ENCODE measurements around the gene MAD1L1. TPM values are rescaled to one million over a fixed set of nuclear protein-coding genes. Genes with fewer than 3 reads are reported as not detected.

MAD1L1 gene
- total and polyA plus RNA-seq, 5 donors from 2014 or later = 225 to 380 (median 300) TPM

GRCh38 chr7:1966631-1967200, 266.0 kb downstream of the MAD1L1 start:
- Mint-ChIP-seq H3K4me3 (no peak overlapping the region), H3K9me3 (peaks cover 0 to 8% (median 0%) of the 10 kb centered on the region in 7 donors), H3K27me3 (no peaks in the 10 kb centered on the region), H3K4me1 (peaks cover 11 to 24% (median 21%) of the 10 kb centered on the region in 4 donors), H3K36me3 (peaks cover 28% of the 10 kb centered on the region), H3K27ac (peak overlapping the region in 2 of 3 donors; percentile 39 to 65)
- Histone ChIP-seq H3K9me3 (ENCODE audit: control insufficient read depth in 2 of 2, low read length in 2 of 2) (peaks cover 0 to 8% of the 10 kb centered on the region in 2 experiments), H3K36me3 (ENCODE audit: control insufficient read depth, insufficient read depth, low read length) (no peaks in the 10 kb centered on the region), H3K27me3 (ENCODE audit: control insufficient read depth, insufficient read depth, low read length) (no peaks in the 10 kb centered on the region), H3K4me3 (ENCODE audit: low read depth, low read length) (no peak overlapping the region), H3K4me1 (ENCODE audit: control insufficient read depth, insufficient read depth, low read length, poor library complexity, severe bottlenecking) (peaks cover 2% of the 10 kb centered on the region), H3K27ac (ENCODE audit: insufficient read depth, low read length, poor library complexity, severe bottlenecking) (no peak overlapping the region)
- ATAC-seq (ENCODE audit: low read depth in 2 of 2) (no peak), DNase-seq (no peak)

- Mint-ChIP-seq H3K9me3 (peaks cover 0 to 18% (median 3%) of the 10 kb centered on the region in 7 donors), H3K27ac (peak overlapping the region in 1 of 3 donors; percentile 36), H3K4me3 (peak overlapping the region in 1 of 4 donors; percentile 40), H3K4me1 (peaks cover 11 to 26% (median 25%) of the 10 kb centered on the region in 4 donors), H3K36me3 (peaks cover 37% of the 10 kb centered on the region), H3K27me3 (no peaks in the 10 kb centered on the region)
- Histone ChIP-seq H3K4me3 (ENCODE audit: low read depth, low read length) (no peak overlapping the region), H3K27me3 (ENCODE audit: control insufficient read depth, insufficient read depth, low read length) (no peaks in the 10 kb centered on the region), H3K27ac (ENCODE audit: insufficient read depth, low read length, poor library complexity, severe bottlenecking) (no peak overlapping the region), H3K36me3 (ENCODE audit: control insufficient read depth, insufficient read depth, low read length) (no peaks in the 10 kb centered on the region), H3K9me3 (ENCODE audit: control insufficient read depth in 2 of 2, low read length in 2 of 2) (peaks cover 5 to 18% of the 10 kb centered on the region in 2 experiments), H3K4me1 (ENCODE audit: control insufficient read depth, insufficient read depth, low read length, poor library complexity, severe bottlenecking) (peaks cover 2% of the 10 kb centered on the region)
- no peak for ATAC-seq (ENCODE audit: low read depth in 2 of 2)
- no peak for DNase-seq
These were observed 267.0 kb downstream of the MAD1L1 start for GRCh38 chr7:1965579-1966294.

GRCh38 chr7:1964913-1965578, 267.7 kb downstream of the MAD1L1 start:
- H3K4me3 ChIP-seq (ENCODE audit: low read depth, low read length) = no peak overlapping the region

GRCh38 chr7:1964211-1964912, 268.4 kb downstream of the MAD1L1 start:
- Histone ChIP-seq H3K27me3 (ENCODE audit: control insufficient read depth, insufficient read depth, low read length) (no peaks in the 10 kb centered on the region), H3K27ac (ENCODE audit: insufficient read depth, low read length, poor library complexity, severe bottlenecking) (no peak overlapping the region), H3K4me3 (ENCODE audit: low read depth, low read length) (no peak overlapping the region), H3K4me1 (ENCODE audit: control insufficient read depth, insufficient read depth, low read length, poor library complexity, severe bottlenecking) (peaks cover 2% of the 10 kb centered on the region), H3K9me3 (ENCODE audit: control insufficient read depth in 2 of 2, low read length in 2 of 2) (peaks cover 5 to 18% of the 10 kb centered on the region in 2 experiments), H3K36me3 (ENCODE audit: control insufficient read depth, insufficient read depth, low read length) (no peaks in the 10 kb centered on the region)
- Mint-ChIP-seq H3K4me3 (no peak overlapping the region), H3K27me3 (no peaks in the 10 kb centered on the region), H3K4me1 (peaks cover 13 to 20% (median 17%) of the 10 kb centered on the region in 4 donors), H3K27ac (peak overlapping the region in 1 of 3 donors; percentile 73), H3K9me3 (peaks cover 0 to 24% (median 5%) of the 10 kb centered on the region in 7 donors), H3K36me3 (peaks cover 43% of the 10 kb centered on the region)
- no peak for ATAC-seq (ENCODE audit: low read depth in 2 of 2)
- DNase-seq = no peak

More at GRCh38 chr7:1964913-1965578, 267.7 kb downstream of the MAD1L1 start:
- H3K36me3 ChIP-seq (ENCODE audit: control insufficient read depth, insufficient read depth, low read length) = no peaks in the 10 kb centered on the region
- H3K4me1 ChIP-seq (ENCODE audit: control insufficient read depth, insufficient read depth, low read length, poor library complexity, severe bottlenecking) = peaks cover 2% of the 10 kb centered on the region
- H3K9me3 ChIP-seq (ENCODE audit: control insufficient read depth in 2 of 2, low read length in 2 of 2) = peaks cover 5 to 18% of the 10 kb centered on the region in 2 experiments
- no peak overlapping the region for H3K27ac ChIP-seq (ENCODE audit: insufficient read depth, low read length, poor library complexity, severe bottlenecking)
- no peaks in the 10 kb centered on the region for H3K27me3 ChIP-seq (ENCODE audit: control insufficient read depth, insufficient read depth, low read length)
- DNase-seq (no peak), ATAC-seq (ENCODE audit: low read depth in 2 of 2) (no peak)
- Mint-ChIP-seq H3K4me3 (no peak overlapping the region), H3K36me3 (peaks cover 41% of the 10 kb centered on the region), H3K27ac (no peak overlapping the region), H3K4me1 (peaks cover 15 to 25% (median 24%) of the 10 kb centered on the region in 4 donors), H3K9me3 (peaks cover 0 to 24% (median 4%) of the 10 kb centered on the region in 7 donors), H3K27me3 (no peaks in the 10 kb centered on the region)

DNA sequence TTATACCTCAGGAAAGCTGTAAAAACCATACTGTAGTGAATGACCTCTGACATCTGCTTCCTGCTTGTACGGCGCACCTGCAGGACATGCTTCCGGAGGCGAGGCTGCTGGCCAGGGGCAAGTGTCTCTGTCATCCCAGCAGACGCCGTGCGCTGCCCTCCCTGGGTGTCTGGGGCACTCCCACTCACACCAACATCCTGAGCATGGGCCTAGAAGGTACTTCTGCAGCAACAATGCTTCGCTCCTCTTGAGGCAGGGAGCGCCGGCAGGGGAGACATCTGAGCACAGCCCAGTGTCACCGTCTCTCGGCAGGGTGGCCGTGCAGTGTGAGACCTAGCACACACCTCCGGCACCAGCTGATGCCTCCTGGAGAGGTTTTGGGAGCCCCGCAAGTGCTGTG, 269.2 kb downstream of the MAD1L1 start:
- Mint-ChIP-seq H3K27ac (no peak overlapping the region), H3K27me3 (no peaks in the 10 kb centered on the region), H3K4me3 (no peak overlapping the region), H3K9me3 (peaks cover 0 to 26% (median 6%) of the 10 kb centered on the region in 7 donors), H3K4me1 (peaks cover 12 to 23% (median 13%) of the 10 kb centered on the region in 4 donors), H3K36me3 (peaks cover 46% of the 10 kb centered on the region)
- no peak overlapping the region for H3K4me3 ChIP-seq (ENCODE audit: low read depth, low read length)
- no peak overlapping the region for H3K27ac ChIP-seq (ENCODE audit: insufficient read depth, low read length, poor library complexity, severe bottlenecking)
- no peaks in the 10 kb centered on the region for H3K36me3 ChIP-seq (ENCODE audit: control insufficient read depth, insufficient read depth, low read length)
- peaks cover 2% of the 10 kb centered on the region for H3K4me1 ChIP-seq (ENCODE audit: control insufficient read depth, insufficient read depth, low read length, poor library complexity, severe bottlenecking)
- ATAC-seq (ENCODE audit: low read depth in 2 of 2) = no peak
- no peak for DNase-seq
- H3K9me3 ChIP-seq (ENCODE audit: control insufficient read depth in 2 of 2, low read length in 2 of 2) = peaks cover 5 to 18% of the 10 kb centered on the region in 2 experiments
- H3K27me3 ChIP-seq (ENCODE audit: control insufficient read depth, insufficient read depth, low read length) = no peaks in the 10 kb centered on the region

- H3K36me3 ChIP-seq (ENCODE audit: control insufficient read depth, insufficient read depth, low read length) = no peaks in the 10 kb centered on the region
- ATAC-seq (ENCODE audit: low read depth in 2 of 2) = peak; percentile 74 to 80
- peaks cover 51% of the 10 kb centered on the region for H3K36me3 Mint-ChIP-seq
These were observed 271.0 kb downstream of the MAD1L1 start for GRCh38 chr7:1961701-1962276.

GRCh38 chr7:1959305-1959704, 273.4 kb downstream of the MAD1L1 start:
- H3K9me3 Mint-ChIP-seq = peaks cover 0 to 29% (median 8%) of the 10 kb centered on the region in 7 donors
- H3K36me3 Mint-ChIP-seq = peaks cover 46% of the 10 kb centered on the region
- Histone ChIP-seq H3K4me1 (ENCODE audit: control insufficient read depth, insufficient read depth, low read length, poor library complexity, severe bottlenecking) (no peaks in the 10 kb centered on the region), H3K27ac (ENCODE audit: insufficient read depth, low read length, poor library complexity, severe bottlenecking) (no peak overlapping the region), H3K36me3 (ENCODE audit: control insufficient read depth, insufficient read depth, low read length) (no peaks in the 10 kb centered on the region), H3K4me3 (ENCODE audit: low read depth, low read length) (no peak overlapping the region), H3K9me3 (ENCODE audit: control insufficient read depth in 2 of 2, low read length in 2 of 2) (peaks cover 5 to 18% of the 10 kb centered on the region in 2 experiments), H3K27me3 (ENCODE audit: control insufficient read depth, insufficient read depth, low read length) (no peaks in the 10 kb centered on the region)
- no peaks in the 10 kb centered on the region for H3K27me3 Mint-ChIP-seq
- ATAC-seq (ENCODE audit: low read depth in 2 of 2) = no peak
- peak overlapping the region in 1 of 3 donors; percentile 36 for H3K27ac Mint-ChIP-seq
- no peak for DNase-seq
- H3K4me3 Mint-ChIP-seq = peak overlapping the region in 1 of 4 donors; percentile 43
- peaks cover 0 to 18% (median 10%) of the 10 kb centered on the region in 4 donors for H3K4me1 Mint-ChIP-seq

More at GRCh38 chr7:1961701-1962276, 271.0 kb downstream of the MAD1L1 start:
- H3K4me3 ChIP-seq (ENCODE audit: low read depth, low read length) = no peak overlapping the region
- Mint-ChIP-seq H3K9me3 (peaks cover 0 to 29% (median 8%) of the 10 kb centered on the region in 7 donors), H3K27ac (peak overlapping the region in 2 of 3 donors; percentile 18 to 20), H3K27me3 (no peaks in the 10 kb centered on the region), H3K4me1 (peaks cover 0 to 20% (median 10%) of the 10 kb centered on the region in 4 donors), H3K4me3 (no peak overlapping the region)
- no peaks in the 10 kb centered on the region for H3K4me1 ChIP-seq (ENCODE audit: control insufficient read depth, insufficient read depth, low read length, poor library complexity, severe bottlenecking)
- H3K27ac ChIP-seq (ENCODE audit: insufficient read depth, low read length, poor library complexity, severe bottlenecking) = no peak overlapping the region
- DNase-seq = peak; percentile 14 to 59 (median 34)
- no peaks in the 10 kb centered on the region for H3K27me3 ChIP-seq (ENCODE audit: control insufficient read depth, insufficient read depth, low read length)
- H3K9me3 ChIP-seq (ENCODE audit: control insufficient read depth in 2 of 2, low read length in 2 of 2) = peaks cover 5 to 18% of the 10 kb centered on the region in 2 experiments
